IPS DF 4.7 (cell line): ENCODE measurements around the gene RUBCNL.
"Not testable (repeated sequence)": the region's sequence is repeated elsewhere in the genome, so short reads cannot be mapped to it uniquely, and the experiment has no call there.

Source experiments
- DNase-seq: peaks from one replicate; pipeline ENCODE4 v3.0.0-alpha.2; 2013; ENCODE audit warnings: low spot score; ENCODE audit errors: extremely low read depth

RUBCNL gene

GRCh38 chr13:46387064-46387851, at the start of gene RUBCNL:
TSS of gene RUBCNL (minus strand) at chr13:46387252. CDS start at chr13:46372475, 14,777 bp downstream.
- DNase-seq = no peak

DNA sequence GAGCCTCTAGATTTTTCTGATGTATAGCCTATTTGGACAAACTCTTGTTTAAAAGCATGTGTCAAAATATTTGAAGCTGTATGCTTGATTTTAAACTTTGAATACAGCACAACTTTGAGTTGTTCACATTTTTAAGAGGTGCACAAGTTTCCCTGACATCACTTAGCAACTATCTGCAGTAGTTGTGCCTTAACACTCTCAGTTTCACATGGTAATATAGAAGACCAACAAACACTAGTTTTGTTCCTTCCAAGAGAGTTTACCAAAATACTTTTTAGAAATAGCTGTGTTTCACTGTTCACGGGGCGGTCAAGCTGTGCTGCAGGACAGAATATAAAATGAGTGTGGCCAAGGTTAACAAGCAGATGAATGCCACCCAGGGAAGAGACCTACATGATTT, 42.5 kb upstream of the RUBCNL start:
- DNase-seq = not testable (repeated sequence)

DNA sequence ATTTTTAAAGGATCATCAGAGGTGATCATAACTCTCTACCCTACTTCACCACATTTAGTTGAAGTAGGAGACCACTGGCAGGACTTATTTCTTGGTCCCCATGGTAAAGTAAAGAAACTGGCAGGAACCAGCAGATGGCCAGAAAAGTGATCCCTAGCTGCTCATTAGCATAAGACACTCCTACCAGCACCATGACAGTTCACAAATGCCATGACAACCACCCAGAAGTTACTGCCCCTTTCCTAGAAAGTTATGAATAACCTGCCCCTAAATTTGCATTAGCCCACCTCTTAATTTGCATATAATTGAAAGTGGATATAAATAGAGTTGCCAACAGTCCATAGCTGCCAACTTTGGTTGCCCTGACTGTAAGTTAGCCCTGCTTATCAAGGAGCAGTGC, 18.4 kb upstream of the RUBCNL start:
- no peak for DNase-seq

DNA sequence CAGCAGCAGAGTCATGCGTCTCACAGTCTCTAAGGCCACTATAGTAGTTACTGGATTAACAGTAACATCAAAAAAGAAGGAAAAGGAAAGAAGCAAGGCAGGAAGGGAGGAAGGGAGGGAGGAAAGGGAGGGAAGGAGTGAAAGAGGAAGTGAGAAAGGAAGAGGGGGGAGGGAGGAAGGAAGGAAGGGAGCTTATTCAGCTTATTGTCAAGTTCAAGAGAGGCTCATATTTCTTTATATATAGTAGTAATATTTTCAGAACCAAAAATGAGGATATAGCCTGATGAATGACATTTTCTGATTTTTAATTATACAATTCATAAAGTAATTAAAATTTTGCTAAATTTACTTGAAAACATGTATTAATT, 17.7 kb upstream of the RUBCNL start:
- no peak for DNase-seq

- no peak for DNase-seq
Observed at GRCh38 chr13:46403851-46404732, 17.0 kb upstream of the RUBCNL start.

DNA sequence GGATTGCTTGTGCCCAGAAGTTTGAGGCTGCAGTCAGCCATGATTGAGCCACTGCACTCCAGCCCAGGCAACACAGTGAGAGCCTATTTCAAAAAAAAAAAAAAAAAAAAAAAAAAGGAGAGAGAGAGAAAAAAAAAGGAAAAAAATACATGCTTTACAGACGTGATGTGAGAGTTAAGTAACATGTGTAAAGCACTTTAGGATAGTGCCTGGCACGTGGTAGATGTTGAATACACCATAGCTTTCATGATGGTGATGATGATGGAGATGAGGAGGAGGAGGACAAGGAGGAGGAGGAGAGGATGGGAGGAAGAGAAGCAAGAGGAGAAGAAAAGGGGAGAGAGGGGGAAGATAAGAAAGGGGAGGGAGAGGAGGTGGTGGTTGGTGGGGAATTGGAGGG, 15.1 kb upstream of the RUBCNL start:
- no peak for DNase-seq

GRCh38 chr13:46401432-46401831, 14.4 kb upstream of the RUBCNL start:
- no peak for DNase-seq

DNA sequence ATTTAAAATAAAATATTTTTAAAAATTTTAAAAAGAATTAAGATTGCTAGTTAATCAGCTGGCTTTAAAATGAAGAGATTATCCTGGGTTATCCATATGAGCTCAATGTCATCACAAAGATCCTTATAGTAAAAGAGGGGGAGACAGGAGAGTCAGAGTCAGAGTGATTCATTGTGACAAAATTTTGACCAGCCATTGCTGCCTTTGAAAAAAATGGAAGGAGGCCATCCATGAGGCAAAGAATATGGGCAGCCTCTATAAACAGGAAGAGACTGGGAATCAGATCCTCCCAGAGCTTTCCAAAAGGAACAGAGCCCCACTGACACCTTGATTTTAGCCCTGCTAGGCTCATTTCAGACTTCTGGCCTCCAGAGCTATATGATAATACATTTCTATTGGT, 9.3 kb upstream of the RUBCNL start:
- no peak for DNase-seq

DNA sequence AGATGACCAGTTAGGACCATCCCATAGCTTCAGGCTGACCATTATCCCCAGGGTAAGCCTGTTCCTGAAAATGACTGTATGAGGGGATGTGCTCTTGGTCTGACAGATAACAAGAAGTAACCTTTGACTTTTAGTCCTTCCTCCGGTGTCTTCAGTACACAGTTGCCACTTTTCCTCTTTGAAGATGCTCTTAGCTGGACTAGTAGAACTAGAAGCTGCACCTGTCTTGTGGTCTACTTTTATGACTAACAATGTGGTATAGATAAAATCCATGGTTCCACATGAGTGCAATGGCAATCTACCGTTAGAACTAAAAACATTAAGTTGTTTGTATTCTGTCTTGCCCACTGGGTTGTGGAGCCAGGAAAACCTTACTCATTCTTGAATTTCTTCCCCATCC, 5.9 kb upstream of the RUBCNL start:
- no peak for DNase-seq

DNA sequence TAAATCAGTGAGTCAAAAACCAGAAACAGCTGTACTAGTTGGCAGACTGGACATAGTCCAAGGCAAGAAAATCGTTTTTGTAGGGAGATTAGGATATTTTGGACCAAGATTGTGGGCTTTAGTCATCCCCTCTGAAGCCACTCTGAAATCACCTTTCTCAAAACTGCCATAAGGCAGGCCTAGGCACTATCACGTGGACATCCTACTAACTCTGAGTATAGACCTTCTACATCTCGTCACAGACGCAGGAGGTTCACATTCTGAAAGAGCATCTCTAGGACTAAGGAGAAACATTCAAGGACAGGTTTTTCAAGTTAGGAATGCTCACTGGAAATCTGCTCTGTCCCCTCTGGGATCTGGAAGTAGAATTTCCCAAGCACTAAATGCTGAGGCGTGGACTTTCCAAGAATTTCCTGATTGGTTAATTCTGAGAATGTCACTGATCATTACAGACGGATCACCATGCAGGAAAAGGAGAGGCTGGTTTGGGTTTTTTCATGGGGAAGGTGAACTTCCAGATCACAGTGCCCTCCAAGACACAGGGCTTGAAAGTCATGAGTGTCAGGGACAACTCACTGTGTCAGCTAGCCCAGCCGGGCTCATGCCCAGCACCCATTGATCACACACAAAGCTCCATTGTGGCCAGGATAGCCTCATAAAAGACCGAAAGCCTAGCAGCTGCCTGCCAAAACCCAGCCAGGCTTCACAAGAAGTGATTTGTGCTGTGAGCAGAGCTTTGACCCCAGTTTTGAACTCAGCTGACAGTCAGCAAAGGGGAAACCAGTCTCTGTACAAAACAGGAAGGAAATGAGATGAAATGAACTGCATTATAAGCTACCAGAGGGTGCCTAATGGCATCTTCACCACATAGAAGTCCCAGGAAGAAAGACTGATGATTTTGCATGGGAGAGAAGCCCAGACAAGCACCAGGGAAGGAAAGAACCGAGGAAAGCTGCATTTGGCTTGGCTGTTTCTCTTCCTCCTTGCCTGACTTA, 2.7 kb upstream of the RUBCNL start:
- no peak for DNase-seq

- DNase-seq = no peak
Observed at GRCh38 chr13:46388846-46389245, 1.8 kb upstream of the RUBCNL start.

- DNase-seq = no peak
Observed at GRCh38 chr13:46388308-46388707, 1.3 kb upstream of the RUBCNL start.

DNA sequence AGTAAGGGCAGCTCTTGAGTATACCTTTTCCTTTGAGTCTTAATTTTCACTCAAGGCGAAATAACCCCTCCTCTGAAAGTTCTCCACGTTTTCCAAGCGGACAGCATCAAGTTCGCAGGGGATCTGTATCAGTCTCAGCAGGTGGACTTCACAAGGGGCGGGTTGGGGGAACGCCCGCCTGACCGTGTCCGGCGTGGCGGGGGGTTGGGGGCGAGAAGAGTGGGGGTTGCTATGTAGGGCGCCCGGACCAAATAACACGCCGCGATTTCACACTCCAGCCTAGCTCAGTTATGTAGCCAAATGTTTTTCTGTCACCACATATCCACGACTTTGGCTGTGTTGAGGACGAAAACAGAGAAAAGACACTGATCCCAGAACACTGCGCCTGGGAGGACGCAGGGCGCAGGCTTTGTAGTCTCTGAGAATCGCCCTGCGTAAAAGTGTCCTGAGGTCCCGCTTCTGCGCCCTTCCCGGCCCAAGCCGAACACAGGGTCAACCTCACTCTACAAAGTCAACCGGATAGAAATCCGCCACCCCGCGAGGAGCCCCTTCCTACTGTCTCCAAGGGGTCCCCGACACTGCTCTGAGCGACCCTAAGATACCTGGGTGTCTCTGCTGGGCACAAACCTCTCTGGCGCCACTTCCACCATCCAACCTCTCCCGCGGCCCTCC, 524 bp downstream of the RUBCNL start:
- DNase-seq = no peak

DNA sequence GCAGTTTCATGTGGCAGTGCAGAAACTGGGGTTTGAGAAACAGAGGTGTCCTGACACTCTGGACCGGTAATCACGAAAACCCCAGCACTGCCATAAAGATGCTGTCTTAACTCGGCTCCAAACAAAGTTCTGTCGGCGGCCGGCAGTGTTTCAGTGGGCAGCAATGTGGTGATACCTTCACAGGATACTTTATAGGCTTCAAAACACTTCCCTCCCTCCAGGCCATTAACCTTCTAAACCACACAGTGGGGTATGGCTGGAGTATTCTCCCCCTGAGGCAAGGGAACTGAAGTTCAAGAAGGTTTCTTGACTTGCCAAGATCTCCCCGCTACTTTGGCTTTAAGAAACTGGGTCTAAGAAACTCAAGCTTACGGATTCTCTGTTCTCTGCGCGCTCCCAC, 1.1 kb downstream of the RUBCNL start:
- no peak for DNase-seq

GRCh38 chr13:46383383-46383782, 3.7 kb downstream of the RUBCNL start:
- no peak for DNase-seq

GRCh38 chr13:46382224-46382623, 4.8 kb downstream of the RUBCNL start:
- no peak for DNase-seq

GRCh38 chr13:46380242-46380641, 6.8 kb downstream of the RUBCNL start:
- no peak for DNase-seq

DNA sequence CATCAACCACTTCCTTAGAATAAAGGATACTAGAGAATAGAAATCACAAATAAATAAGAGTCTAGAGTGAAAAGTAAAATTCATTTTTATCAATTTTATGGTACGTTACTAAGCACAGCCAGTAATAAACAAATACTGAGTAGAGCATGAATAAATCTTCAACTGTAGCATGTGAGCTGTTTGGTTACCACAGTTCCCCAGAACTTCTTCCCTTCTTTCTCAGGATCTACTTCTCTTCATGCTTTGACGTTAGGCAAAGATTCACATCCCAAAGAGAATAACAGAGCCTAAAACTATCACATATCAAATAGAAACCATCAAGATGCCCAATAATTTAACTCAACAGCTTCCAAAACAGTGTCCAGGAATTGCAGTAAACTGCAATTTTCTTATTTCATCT, 7.4 kb downstream of the RUBCNL start:
- no peak for DNase-seq

GRCh38 chr13:46378411-46378810, 8.6 kb downstream of the RUBCNL start:
- no peak for DNase-seq

DNA sequence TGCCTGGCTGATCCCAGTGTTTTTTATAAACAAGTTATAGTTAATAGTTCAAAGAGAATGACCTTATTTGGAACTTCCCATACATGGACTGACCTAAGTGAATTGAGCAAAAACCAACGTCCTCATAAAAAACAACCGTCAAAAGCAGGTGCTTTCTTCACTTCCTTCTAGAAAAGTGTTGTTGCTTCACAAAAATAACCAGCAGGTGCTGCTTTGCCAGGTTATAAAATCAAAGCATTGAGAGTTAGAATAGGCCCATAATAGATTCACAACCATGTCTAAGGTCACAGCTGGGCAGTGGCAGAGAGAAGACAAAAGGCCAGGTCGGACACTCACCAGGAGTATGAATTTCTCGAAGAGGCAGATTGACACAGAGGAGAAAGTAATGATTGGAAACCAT, 9.5 kb downstream of the RUBCNL start:
- DNase-seq = no peak

DNA sequence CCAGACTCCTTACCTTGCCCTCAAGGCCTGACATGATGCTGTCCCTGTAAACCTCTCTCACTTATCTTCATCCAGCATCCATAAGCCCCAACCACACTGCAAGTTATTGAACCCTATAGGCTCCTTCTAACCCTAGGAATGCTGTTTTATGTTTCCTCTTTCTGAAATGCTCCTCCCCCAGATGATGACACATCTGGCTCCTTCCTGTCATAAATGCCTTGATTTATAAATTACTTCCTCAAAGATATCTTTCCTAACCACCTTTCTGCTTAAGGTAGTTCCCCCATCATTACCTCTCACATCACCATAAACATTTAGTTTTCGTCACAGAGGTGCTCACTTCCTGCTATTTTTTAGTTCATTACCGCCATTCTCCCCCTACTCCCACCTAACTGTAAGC, 12.3 kb downstream of the RUBCNL start:
- no peak for DNase-seq
